Esophagus muscularis mucosa (tissue), 4 donors: Measurements from ENCODE around the gene GLS. TPM values are rescaled to one million over a fixed set of nuclear protein-coding genes. Genes with fewer than 3 reads are reported as not detected.

Experiments
- DNase-seq: peaks from one replicate; pipeline ENCODE4 v3.0.0-alpha.2; 2017; ENCODE audit errors: extremely low spot score
- H3K27ac ChIP-seq, 4 donors: fragments of 200-600 bp; sonication (generic); replicated peaks in 1 of 4; 1 replicate in 3 of 4; 2 replicates in 1 of 4; pipeline ENCODE4 v1.5.1; 2016 to 2019; ENCODE audit warnings: mild to moderate bottlenecking in 1 of 4
- H3K27me3 ChIP-seq, 4 donors: fragments of 200-600 bp; sonication (generic); one replicate each; pipeline versions ENCODE4 v1.5.1 to v1.6.0; 2016 to 2019
- H3K36me3 ChIP-seq, 4 donors: fragments of 200-600 bp; sonication (generic); one replicate each; pipeline ENCODE4 v1.5.1; 2016 to 2019
- H3K4me1 ChIP-seq, 4 donors: fragments of 200-600 bp; sonication (generic); one replicate each; pipeline ENCODE4 v1.5.1; 2016 to 2019
- H3K4me3 ChIP-seq, 4 donors: fragments of 200-600 bp; sonication (generic); 1 replicate in 2 of 4; 2 replicates in 2 of 4; pipeline ENCODE4 v1.5.1; 2016 to 2019; ENCODE audit warnings: mild to moderate bottlenecking in 4 of 4, moderate library complexity in 1 of 4
- H3K9me3 ChIP-seq, 4 donors: fragments of 200-600 bp; sonication (generic); 1 replicate in 3 of 4; 2 replicates in 1 of 4; pipeline ENCODE4 v1.5.1; 2016 to 2019
- CTCF ChIP-seq, 3 experiments: fragments of 200-600 bp in 2 of 3; fragments of 450-650 bp in 1 of 3; sonication (generic) in 2 of 3; IDR thresholded peaks; one replicate each; pipeline ENCODE4 v1.5.1; 2017 to 2019; ENCODE audit warnings: antibody characterized with exemption in 3 of 3, mild to moderate bottlenecking in 2 of 3, moderate library complexity in 1 of 3
- EP300 ChIP-seq: sonication (generic); formaldehyde crosslinking; IDR thresholded peaks from one replicate; pipeline ENCODE4 v1.6.1; 2017; ENCODE audit warnings: antibody characterized with exemption
- POLR2A ChIP-seq: fragments of 450-650 bp; IDR thresholded peaks from one replicate; pipeline ENCODE4 v1.6.1; 2017; ENCODE audit warnings: antibody characterized with exemption, moderate library complexity, mild to moderate bottlenecking, low read depth
- POLR2AphosphoS5 ChIP-seq, 2 donors: sonication (generic); formaldehyde crosslinking; IDR thresholded peaks; one replicate each; pipeline ENCODE4 v1.6.1; 2017; ENCODE audit warnings: antibody characterized with exemption in 2 of 2
- WGBS: methylation state at CpG from one replicate; pipeline ENCODE4 v1.1.5; 2018; 5-methylcytosine and 5-hydroxymethylcytosine counted together
- intact Hi-C: fragments of 100-400 bp; cut with DNase I; formaldehyde crosslinking; loops from one replicate; pipeline ENCODE4 v1.15.1; 2023
- total RNA-seq, 4 donors: library from RNA; depleted of rRNA; stranded (reverse); fragments of >200 nt; gene quantifications; one replicate each; pipeline versions ENCODE4 v1.1.0 to v1.2.1, GENCODE V29; 2016

Gene GLS
- total RNA-seq, 4 donors from 2014 or later = 93.6 to 125 (median 94.0) TPM

GRCh38 chr2:190999058-190999457 is 118.4 kb downstream of the GLS start:
- Histone ChIP-seq H3K27ac (no peak overlapping the region), H3K4me1 (peaks cover 0 to 15% (median 8%) of the 10 kb centered on the region in 4 donors), H3K27me3 (no peaks in the 10 kb centered on the region), H3K36me3 (peaks cover 69 to 100% (median 86%) of the 10 kb centered on the region in 4 donors), H3K9me3 (no peaks in the 10 kb centered on the region), H3K4me3 (no peak overlapping the region)
- no peak for DNase-seq
- TF ChIP-seq CTCF (IDR thresholded peaks at IDR 0.05) = no peak
- 93% methylated on average over 7 of the region's 7 CpGs for WGBS
- intact Hi-C loops = no loop called here

- intact Hi-C loops = no loop called here
- no peak for DNase-seq
- Histone ChIP-seq H3K4me1 (peaks cover 0 to 15% (median 8%) of the 10 kb centered on the region in 4 donors), H3K36me3 (peaks cover 70 to 100% (median 85%) of the 10 kb centered on the region in 4 donors), H3K9me3 (no peaks in the 10 kb centered on the region), H3K4me3 (no peak overlapping the region), H3K27me3 (no peaks in the 10 kb centered on the region), H3K27ac (no peak overlapping the region)
- TF ChIP-seq POLR2AphosphoS5 (IDR thresholded peaks at IDR 0.05) (no peak), POLR2A (no peak), CTCF (IDR thresholded peaks at IDR 0.05) (no peak), EP300 (no peak)
- 88% methylated on average over 9 of the region's 9 CpGs for WGBS
These were observed 119.5 kb downstream of the GLS start for GRCh38 chr2:190999949-191000665.

- 69% methylated on average over 2 of the region's 2 CpGs for WGBS
- no peak for TF ChIP-seq POLR2A
- TF ChIP-seq POLR2AphosphoS5 (IDR thresholded peaks at IDR 0.05) = no peak
- TF ChIP-seq EP300 = no peak
- TF ChIP-seq CTCF (IDR thresholded peaks at IDR 0.05) = no peak
- peaks cover 0 to 15% (median 8%) of the 10 kb centered on the region in 4 donors for H3K4me1 ChIP-seq
These were observed 120.4 kb downstream of the GLS start for GRCh38 chr2:191001032-191001431.

GRCh38 chr2:191001624-191002023 is 121.0 kb downstream of the GLS start:
- no peak overlapping the region for H3K4me3 ChIP-seq
- TF ChIP-seq POLR2AphosphoS5 (IDR thresholded peaks at IDR 0.05) (no peak), EP300 (no peak)
- DNase-seq = no peak
- H3K4me1 ChIP-seq = peaks cover 0 to 15% (median 5%) of the 10 kb centered on the region in 4 donors
- H3K9me3 ChIP-seq = no peaks in the 10 kb centered on the region
- no peaks in the 10 kb centered on the region for H3K27me3 ChIP-seq
- no peak overlapping the region for H3K27ac ChIP-seq
- intact Hi-C loops = no loop called here
- H3K36me3 ChIP-seq = peaks cover 70 to 100% (median 84%) of the 10 kb centered on the region in 4 donors
- 96% methylated on average over 3 of the region's 3 CpGs for WGBS

More at GRCh38 chr2:191001032-191001431, 120.4 kb downstream of the GLS start:
- intact Hi-C loops = no loop called here
- DNase-seq = no peak
- no peaks in the 10 kb centered on the region for H3K27me3 ChIP-seq
- H3K36me3 ChIP-seq = peaks cover 70 to 100% (median 84%) of the 10 kb centered on the region in 4 donors
- no peak overlapping the region for H3K4me3 ChIP-seq
- H3K9me3 ChIP-seq = no peaks in the 10 kb centered on the region
- H3K27ac ChIP-seq = no peak overlapping the region

GRCh38 chr2:191003405-191004309 is 123.0 kb downstream of the GLS start:
- H3K9me3 ChIP-seq = no peaks in the 10 kb centered on the region
- no peak for DNase-seq
- H3K4me3 ChIP-seq = no peak overlapping the region
- TF ChIP-seq POLR2A (no peak), POLR2AphosphoS5 (IDR thresholded peaks at IDR 0.05) (no peak), CTCF (IDR thresholded peaks at IDR 0.05) (no peak), EP300 (no peak)
- no peak overlapping the region for H3K27ac ChIP-seq
- no peaks in the 10 kb centered on the region for H3K4me1 ChIP-seq
- no peaks in the 10 kb centered on the region for H3K27me3 ChIP-seq
- intact Hi-C loops = no loop called here
- peaks cover 65 to 100% (median 82%) of the 10 kb centered on the region in 4 donors for H3K36me3 ChIP-seq
- 95% methylated on average over 6 of the region's 6 CpGs for WGBS
